ENCODE data around the gene SCGB2B2.
"Not testable (repeated sequence)": the region's sequence is repeated elsewhere in the genome, so short reads cannot be mapped to it uniquely, and the experiment has no call there.

Gene SCGB2B2

DNA sequence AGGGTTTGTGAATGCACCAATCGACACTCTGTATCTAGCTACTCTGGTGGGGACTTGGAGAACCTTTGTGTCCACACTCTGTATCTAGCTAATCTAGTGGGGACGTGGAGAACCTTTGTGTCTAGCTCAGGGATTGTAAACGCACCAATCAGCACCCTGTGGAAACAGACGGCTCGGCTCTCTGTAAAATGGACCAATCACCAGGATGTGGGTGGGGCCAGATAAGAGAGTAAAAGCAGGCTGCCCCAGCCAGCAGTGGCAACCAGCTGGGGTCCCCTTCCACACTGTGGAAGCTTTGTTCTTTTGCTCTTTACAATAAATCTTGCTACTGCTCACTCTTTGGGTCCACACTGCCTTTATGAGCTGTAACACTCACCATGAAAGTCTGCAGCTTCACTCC lies 8.3 kb downstream of the SCGB2B2 start:
- DNase-seq (ENCODE audit: low read depth) = not testable (repeated sequence)

DNA sequence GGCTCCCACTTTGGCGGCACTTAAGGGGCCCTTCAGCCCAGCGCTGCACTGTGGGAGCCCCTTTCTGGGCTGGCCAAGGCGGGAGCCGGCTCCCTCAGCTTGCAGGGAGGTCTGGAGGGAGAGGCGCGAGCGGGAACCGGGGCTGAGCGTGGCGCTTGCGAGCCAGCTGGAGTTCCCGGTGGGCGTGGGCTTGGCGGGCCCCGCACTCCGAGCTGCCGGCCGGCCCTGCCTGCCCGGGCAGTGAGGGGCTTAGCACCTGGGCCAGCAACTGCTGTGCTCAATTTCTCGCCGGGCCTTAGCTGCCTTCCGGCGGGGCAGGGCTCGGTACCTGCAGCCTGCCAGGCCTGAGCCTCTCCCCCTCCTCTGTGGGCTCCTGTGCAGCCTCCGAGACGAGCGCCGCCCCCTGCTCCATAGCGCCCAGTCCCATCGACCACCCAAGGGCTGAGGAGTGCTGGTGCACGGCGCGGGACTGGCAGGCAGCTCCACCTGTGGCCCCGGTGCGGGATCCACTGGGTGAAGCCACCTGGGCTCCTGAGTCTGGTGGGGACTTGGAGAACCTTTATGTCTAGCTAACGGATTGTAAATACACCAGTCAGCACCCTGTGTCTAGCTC lies 8.8 kb downstream of the SCGB2B2 start:
- not testable (repeated sequence) for DNase-seq (ENCODE audit: low read depth)

DNA sequence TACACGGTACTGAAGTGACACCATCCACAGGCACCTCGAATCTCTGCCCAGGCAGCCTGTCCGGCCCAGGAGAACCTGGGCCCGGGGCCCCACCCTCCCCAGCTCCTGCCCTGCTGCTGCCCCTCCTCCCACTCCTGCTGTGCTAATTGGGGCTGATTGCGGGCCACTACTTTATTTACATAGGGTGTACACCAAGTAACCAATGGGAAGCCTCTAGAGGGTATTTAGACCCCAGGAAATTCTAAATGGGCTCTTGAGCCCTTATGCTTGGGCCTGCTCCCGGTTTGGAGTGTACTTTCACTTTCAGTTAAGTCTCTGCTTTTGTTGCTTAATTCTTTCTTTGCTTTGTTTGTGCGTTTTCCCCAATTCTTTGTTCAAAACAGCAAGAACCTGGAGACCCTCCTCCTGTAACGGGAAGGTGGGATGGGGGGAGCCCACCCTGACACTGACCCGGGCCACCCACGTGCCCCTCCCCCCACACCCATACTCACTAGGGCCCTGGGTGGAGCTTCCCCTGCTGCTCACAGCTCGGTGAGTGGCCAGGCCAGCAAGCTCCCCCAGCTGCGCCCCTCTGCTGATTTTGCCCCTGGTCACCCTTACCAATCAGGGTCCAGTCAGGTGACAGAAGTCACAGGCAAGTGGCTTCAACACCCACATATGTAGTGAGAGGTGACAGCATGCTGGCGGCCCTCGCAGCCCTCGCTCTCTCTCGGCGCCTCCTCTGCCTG lies 9.4 kb downstream of the SCGB2B2 start:
- peak; percentile 41 for DNase-seq (ENCODE audit: low read depth)

DNA sequence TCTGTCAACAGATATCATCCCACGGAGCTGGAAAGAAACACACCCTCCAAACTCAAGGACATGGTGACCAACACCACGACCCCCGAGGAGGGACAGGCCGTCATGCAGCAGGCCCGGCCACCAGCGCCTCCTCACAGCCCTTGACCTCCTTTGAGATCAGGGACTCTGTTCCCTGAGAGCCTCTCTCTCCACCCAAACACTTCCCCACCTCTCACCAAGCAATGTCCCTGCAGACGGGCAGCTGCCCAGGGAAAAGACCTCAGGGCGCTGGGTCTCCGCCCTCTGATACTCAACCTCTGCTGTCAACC lies 10.0 kb downstream of the SCGB2B2 start:
- DNase-seq (ENCODE audit: low read depth) = no peak

DNA sequence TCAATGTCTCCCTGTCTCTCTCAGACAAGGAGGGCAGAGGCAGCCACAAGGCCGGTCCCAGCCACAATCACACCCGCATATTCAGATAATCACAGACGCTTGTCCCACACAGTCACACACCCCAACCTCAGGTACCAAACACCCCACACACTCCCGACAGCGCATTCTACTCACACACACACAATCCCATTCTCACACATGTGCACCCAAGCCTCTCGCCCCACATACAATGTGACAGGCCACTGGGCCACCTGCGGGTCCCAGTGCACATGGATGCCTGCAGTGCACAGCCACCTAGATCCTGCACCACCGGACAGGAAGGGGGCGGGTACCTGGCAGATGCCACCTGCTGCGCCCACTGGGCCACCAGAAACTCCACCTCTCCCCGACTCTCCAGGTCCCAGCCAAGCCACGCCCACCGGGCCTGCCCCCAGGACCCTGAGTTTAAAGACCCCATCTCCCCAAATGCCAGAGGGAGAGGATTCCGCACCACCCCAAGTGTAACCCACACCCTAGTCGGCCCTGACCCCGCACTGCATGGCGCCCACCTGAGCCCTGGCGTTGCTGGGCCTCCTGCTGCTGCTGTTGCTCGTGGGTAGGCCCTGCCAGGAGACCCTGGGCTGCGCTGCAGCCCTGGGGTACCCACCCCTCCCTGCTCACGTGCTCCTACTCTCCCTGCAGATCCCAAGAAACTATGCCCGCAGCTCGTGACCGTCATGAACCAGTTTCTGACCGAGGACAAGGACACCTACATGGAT lies 10.6 kb downstream of the SCGB2B2 start:
- DNase-seq (ENCODE audit: low read depth) = no peak

DNA sequence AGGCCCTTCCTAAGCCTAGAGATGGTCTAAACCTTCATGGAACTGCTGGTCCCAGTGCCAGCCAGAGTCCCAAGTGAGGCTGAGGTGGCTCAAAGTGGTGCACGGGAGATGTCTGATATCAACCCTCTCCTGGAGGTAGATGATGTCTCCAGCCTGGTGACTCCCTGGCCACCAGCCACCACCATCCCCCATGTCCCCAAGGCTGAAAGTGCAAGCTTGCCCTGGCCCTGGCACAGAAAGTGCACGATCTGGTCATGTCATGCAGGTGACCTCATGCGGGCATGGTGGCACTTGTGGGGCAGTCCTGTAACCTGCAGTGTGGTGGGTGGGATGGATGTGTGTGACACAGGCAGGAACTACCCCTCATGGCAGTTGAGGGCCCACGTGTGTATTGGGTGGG lies 11.7 kb downstream of the SCGB2B2 start:
- DNase-seq (ENCODE audit: low read depth) = not testable (repeated sequence)

DNA sequence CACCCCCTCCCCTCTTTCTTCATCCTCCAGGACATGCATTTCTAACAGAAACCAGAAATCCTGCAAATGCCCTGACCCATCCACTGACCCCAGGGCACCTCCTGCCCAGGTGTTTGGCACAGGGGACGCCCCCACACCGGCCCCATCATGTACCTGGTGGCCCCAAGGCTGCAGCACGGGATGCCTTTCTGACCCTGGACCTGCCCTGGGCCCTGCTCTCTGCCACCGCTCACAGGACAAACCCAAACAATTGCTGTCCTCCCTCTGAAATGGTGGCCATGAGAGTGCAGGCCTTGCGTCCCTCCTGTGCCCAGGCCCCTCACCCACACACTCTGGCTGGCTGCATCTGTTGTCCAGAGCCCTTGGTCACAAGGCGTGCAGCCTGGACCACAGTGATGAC lies 12.1 kb downstream of the SCGB2B2 start:
- DNase-seq (ENCODE audit: low read depth) = no peak

DNA sequence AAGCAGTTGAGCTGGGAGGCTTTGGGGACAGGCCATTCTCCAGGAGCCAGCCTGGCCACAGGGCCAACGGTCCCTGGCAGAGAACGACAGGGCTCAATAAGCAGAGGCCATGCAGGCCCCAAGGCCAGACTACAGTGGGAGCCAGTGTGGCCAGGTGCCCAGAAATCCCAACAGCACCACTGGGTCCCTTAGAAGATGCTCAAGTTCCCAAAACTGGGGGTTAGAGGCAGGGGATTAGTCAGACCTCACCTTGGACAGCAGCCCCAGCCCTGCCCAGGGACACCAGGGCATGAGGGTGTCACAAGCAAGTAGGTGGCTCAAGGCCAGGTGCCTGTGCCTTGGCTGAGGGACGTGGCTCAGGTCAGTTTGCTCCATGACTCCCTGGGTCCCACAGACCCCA lies 12.8 kb downstream of the SCGB2B2 start:
- DNase-seq (ENCODE audit: low read depth) = no peak

DNA sequence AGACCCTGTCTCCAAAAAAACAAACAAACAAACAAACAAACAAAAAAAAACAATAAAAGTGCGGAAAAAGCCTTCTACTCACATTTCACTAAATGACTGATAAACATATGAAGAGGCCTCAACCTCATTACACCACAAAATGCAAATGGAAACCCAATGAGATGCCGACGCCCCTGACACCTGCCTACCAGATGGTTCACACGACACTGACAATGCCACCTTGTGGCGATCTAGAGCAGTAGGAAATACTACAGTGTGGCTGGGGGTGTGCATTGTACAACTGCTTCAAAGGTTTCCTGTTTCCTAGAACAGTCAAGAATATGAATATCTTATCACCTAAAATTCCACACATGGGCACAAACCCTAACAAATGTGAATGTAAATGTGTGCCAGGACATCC lies 14.0 kb downstream of the SCGB2B2 start:
- peak; percentile 19 for DNase-seq (ENCODE audit: low read depth)

DNA sequence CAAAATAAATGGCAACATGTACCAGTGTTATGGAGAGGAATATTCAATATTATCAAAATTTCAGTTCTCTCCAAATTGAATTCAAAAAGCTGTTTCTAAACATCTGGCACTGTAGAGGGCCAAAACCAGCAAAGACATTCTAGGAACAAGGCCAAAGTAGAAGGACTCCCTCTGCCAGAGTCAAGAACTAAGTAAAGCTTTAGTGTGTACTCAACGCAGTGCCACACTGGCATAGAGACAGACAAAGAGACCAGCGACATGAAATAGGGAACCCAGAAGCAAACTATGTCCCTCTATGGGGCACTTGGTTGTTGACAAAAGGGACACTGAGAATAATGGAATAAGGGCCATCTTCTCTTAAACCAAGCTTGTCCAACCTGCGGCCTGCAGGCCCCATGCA lies 15.6 kb downstream of the SCGB2B2 start:
- no peak for DNase-seq (ENCODE audit: low read depth)

DNA sequence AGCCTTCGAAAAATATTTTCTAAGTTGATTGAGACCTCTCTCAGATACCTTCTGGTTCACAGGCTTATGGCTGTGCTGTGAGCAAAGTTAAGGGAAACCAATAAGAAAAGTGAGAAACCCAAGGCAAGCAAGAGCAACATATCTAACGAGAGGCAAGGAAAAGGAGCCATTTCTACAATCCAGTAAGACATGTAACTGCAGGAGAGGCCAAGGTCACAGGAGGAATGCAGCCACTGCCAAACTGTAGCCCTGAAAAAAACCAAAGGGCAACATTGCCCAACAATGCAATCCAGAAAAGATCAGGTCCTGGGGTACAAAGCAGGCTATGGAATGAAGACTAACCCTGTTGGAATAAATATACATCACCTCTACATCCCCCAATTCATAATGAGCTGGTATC lies 21.3 kb downstream of the SCGB2B2 start:
- DNase-seq (ENCODE audit: low read depth) = no peak

DNA sequence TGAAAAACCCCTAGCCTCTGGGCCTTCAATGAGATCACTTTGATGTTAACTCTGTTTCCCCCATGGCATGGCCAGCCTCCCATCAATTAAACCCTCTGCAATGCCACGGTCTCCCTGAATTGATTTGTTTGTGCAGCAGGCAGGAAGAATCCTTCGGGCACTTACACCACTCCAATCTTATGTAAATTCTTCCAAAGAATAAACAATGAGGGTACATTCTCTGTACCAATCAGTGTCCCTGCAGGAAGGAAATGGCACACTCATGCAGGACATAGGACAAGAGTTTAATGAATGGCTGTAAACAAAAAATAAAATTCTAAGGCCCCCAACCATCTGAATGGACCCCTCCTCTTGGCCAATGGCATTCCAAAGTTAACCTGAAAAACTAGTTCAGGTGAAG lies 22.2 kb downstream of the SCGB2B2 start:
- no peak for DNase-seq (ENCODE audit: low read depth)

DNA sequence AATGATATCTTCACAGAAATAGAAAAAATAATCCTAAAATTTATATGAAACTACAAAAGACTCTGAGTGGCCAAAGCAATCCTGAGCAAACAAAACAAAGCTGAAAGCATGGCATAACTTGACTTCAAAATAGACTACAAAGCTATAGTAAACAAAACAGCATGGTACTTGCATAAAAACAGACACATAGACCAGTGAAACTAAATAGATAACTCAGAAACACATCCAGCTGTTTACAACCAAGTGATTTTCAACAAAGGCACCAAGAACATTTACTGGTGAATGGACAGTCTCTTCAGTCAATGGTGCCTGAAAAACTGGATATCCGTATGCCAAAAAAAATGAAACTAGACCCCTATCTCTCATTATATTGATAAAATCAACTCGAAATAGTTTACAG lies 25.2 kb downstream of the SCGB2B2 start:
- DNase-seq (ENCODE audit: low read depth) = no peak

DNA sequence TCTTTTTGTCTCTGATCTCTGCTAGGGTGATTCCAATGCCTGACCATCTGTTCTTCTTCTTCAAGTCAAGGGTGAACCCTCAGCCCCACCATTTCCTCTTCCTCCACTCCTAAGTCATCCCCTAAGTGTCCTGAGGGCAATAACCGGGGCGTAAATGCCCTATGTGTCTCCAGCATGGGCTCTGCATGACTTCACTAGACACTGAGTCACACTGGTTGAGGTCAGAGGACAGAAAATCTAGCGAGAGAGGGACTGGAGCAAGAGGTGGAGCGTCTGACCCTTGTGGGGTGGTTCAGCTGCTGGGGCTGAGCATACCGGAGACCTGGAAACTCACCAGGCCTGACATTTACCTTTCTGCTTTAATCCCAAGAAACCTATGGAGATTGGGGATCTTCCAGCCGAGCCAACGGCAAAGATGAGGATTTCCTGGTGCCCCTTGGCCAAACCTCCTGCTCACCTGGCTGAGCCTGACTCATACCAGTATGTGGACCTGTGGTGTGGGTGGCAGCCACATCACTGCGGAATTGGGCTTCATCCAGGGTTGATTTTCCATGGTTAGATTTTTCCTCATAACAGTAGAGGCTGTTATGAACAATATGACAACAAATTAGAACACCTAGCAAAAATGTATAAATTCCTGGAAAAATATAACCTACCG lies 26.9 kb downstream of the SCGB2B2 start:
- no peak for DNase-seq (ENCODE audit: low read depth)

DNA sequence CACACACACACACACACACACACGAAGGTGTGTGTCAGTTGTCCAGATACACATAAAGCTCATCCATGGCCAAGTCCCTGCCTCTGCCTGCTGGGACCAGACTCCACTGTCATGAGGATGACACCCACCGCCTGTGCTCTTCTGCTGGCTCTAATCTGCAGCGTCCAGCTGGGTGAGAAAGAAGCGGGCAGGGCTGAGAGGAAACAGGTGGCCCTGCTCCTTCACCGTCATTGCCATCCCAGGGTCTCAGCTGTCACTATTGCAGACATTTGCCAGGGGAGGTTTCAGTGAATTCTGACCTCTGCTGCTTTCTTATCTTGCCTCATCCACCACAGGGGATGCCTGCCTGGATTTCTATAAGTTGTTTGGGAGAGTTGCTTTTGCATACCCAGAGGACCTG lies 31.4 kb downstream of the SCGB2B2 start:
- no peak for DNase-seq (ENCODE audit: low read depth)

DNA sequence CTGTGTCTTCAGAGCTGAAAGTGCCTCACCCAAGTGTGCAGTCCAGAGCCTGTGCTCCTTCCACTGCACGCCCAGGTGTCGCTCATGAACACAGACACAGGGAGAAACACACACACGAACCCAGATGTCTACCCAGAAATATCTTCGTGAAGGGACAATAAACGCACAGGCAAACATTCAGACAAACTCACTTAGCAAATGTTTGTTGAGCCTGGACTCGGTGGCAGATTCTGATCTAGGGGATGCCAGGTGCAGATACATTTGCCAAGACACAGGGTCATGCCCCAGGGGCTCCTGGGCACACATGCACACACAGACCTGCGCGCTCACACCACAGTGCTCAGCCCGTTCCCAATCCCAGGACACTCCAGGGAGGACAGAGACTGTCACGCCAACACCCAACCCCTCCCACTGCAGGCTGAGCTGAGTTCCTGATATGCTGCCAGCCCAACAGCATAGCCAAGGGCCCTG lies 31.9 kb downstream of the SCGB2B2 start:
- no peak for DNase-seq (ENCODE audit: low read depth)

DNA sequence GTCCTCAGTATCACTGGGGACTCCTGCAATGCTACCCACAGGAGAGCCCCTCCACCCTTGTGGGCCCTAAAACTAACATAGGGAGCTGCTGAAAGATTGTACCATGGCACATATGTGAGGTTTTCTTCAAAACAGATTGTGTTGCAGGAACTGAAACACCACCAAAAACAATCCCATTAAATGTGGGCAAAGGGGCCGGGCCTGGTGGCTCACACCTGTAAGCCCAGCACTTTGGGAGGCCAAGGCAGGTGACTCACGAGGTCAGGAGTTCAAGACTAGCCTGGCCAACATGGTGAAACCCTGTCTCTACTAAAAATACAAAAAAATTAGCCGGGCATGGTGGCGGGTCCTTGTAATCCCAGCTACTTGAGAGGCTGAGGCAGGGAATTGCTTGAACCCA lies 34.7 kb downstream of the SCGB2B2 start:
- no peak for DNase-seq (ENCODE audit: low read depth)

DNA sequence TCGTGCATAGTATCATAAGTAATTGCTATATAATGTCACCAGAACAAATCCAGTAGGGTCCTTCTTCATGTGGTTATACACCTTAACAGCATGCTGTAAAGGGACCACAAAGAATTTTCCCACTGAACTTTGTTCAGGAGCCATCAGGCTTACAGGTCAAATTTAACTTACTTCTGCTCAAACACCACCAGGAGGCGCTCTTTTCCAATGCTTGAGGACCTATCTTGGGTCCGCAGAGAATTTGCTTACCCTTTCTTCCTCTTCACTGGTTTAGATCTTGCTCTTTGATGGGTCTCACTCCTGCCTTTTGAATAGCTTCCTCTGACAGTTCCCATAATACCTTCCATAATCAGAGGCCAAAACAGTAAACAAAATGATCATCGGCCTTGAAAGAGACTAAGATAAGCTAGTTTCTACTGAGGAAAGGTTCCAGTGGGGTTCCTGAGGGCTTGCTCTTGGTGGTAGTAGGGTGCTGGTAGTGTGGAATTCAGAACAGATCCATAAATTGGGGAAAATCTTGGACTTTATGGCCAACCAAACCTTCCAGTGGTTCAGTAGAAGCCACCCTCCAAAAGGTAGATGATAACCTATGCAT lies 37.4 kb downstream of the SCGB2B2 start:
- DNase-seq (ENCODE audit: low read depth) = peak; percentile 74

DNA sequence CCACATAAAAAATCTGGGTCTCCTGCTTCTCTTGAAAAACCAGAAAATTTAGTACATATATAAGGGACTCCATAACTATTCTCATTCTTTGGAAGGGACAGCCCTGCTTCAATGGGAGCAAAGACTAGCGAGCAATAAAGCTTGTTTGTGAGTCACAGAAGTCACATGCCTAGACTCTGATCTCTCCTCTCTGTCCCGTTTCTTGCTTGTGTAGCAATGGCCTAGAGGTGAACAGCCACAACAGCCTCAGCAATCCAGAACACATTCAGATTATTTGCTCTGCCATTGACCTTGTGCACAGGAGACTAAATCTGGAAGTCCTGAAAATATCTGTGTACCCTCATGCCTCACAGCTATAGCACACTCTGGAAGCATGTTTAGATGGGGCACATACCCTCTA lies 43.2 kb downstream of the SCGB2B2 start:
- no peak for DNase-seq (ENCODE audit: low read depth)
